Measurements from ENCODE around the gene CGA.

Gene CGA

DNA sequence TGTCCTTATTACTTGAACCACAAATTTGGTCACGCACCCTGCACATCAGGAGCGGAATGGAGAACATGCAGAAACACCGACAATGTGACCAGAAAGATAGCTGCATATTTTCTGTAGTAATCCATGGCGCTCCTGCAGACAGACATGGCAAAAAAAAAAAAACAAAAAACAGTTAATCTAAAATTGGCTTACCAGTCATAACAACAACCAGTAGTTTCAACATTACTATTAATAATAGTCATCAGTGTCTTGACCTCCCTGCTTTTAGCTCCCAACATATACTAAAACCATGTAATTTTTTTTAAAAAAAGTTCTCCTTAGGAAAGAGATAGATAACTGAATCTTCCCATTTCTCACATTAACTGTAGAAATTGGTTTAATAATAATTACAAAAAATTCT is 6.8 kb downstream of the CGA start:
- no peak for DNase-seq

DNA sequence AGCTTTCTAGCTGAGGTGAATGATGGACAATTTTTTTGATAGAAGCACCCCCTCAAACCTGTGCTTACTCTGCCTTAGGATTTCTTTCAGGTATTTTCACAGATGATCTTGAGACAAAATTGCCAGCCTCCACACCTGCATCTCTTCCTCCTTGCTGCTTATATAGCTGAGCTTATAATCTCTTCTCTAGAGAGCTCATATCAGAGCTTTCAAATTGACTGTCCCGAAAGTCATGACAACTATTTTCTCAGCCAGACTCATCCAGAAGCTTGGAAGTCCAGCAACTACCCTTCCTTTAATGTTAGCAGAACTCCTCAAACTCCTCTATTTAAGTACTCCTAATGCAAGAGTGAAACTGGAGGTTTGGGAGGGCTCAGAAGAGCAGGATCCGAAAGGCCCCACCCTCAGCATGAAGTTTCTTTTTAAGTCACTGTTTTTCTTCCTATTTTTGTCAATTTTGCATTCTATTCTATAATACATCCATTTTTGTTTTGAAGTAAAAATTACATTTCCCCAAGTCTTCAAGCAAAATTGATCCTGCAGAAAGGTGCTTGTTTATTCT is 12.7 kb downstream of the CGA start:
- DNase-seq, result no peak

DNA sequence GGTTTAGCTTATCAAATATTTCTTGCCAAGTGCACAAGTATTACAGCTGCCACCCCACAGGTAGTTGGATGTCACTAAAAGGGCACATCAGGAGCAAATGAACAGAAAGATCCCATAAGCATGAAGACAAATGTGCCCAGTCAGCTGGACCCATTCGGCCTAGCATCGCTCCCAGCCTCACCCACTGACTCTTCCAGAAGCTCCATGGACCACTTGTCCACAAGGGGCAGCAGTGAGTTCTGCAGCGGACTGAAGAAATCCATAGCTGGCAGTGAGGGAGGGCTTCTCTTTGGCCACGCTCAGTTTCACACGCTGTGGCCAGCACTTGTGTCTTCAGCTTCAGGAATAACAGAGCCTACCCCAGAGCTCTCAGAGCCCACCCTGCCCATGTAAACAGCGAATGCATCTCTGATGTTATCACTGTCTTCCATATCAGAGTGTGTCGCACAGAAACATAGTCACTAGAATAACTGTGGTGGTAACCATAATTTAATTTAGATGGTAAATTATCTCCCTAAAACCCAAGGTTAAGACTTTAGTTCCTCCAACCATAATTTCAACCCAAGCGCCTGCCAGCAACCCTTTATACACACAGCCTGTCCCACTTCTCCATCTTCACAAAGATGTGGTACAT is 15.8 kb downstream of the CGA start:
- peak; percentile 73 to 83 (median 82) for DNase-seq

DNA sequence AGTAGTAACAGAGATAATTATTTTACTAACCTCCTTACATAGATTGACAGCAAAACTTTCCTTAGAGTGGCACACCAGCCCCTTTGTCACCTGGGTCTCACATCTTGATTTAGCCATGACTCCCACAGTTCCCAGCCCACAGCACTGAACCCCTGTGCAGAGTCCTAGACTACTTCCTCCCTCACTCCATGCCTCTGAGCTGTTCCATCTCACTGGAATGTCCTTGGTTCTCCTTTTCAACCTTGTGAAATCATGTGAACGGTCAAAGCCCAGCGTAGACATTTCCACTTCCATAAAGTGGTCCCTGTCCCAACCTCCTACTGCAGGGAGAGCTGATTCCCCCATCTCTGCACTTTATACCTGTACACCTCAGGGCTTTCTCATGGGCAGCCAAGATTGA is 19.7 kb downstream of the CGA start:
- peak; percentile 40 to 55 (median 42) for DNase-seq

DNA sequence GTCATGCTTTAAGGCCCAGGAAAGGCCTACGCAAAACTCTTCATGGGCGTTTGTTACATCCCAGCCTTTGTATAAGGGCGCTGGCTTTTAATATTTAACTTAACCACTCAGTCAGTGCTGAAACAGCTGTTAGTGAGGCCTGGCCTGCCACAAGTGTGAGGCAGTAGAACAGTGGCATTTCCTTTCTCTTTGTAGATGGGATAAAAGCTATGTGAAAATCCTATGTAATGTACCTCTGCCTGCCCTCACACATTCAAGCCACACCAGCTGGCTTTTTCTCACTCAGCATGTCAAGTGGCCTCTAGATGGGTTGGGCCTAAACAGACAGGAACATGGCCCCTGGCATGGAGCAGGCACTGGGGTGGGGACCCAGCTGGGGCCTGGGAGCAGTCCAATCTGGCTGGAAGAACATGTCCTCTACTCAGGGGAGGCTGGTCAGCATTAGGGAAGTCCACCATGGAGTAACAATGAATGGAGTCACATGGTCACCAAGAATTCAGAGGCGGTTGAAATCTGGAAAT is 20.7 kb downstream of the CGA start:
- peak in 2 of 3 donors; percentile 13 to 14 for DNase-seq

DNA sequence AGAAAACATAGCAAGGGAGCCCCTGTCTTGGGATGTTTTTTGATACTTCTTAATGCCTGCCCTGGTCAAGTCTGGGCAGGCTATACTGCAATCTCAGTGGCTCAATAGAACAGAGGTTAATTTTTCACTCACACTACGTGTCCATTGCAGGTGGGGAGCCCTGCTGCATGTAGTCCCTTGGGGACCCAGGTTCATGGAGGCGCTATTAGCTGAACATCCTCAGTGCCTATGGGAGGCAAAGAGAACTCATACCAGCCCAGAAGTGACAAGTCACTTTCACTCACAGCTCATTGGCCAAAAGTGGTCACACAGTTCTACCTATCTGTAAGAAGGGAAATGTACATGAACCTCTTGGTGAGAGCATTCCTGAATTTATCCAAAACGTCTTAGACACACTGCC is 23.2 kb downstream of the CGA start:
- DNase-seq, result no peak

DNA sequence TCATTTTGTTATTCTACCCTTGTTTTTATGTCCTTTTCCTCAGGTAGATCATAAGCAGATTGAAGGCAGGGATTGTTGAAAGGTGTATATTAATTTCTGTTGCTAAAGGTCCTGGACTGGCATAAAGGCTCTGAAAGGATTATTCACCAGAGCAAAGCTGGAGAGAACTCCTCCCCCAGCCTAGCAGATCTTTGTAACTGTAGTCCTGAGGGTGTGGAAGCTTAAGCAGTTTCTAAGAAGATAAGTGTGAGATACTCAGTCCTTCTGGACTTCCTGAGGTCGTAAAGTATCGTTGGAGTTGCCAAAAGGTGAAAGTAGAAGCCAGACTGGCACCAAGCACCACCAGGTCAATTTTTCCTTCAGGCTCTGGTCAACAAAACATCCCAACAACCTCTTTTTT is 24.2 kb downstream of the CGA start:
- DNase-seq, result no peak

DNA sequence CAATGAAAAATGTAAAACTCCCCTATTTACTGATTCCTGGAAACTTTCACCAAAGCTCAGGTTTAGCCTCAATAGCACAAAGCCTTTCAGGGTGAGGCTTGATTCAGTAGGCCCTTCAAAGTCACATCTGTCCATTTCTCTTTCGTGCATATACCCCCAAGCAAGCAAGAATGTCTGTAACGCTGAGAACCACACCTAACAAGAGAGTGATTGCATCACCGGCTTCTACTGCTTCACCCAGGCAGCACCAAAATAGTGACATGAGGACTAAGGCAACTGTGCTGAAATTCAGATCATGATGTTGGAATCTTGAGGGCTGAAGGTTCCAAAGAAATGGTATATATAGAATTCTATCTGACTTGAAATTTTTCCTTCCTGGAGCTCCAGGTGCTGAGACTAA is 26.1 kb downstream of the CGA start:
- DNase-seq, result no peak

DNA sequence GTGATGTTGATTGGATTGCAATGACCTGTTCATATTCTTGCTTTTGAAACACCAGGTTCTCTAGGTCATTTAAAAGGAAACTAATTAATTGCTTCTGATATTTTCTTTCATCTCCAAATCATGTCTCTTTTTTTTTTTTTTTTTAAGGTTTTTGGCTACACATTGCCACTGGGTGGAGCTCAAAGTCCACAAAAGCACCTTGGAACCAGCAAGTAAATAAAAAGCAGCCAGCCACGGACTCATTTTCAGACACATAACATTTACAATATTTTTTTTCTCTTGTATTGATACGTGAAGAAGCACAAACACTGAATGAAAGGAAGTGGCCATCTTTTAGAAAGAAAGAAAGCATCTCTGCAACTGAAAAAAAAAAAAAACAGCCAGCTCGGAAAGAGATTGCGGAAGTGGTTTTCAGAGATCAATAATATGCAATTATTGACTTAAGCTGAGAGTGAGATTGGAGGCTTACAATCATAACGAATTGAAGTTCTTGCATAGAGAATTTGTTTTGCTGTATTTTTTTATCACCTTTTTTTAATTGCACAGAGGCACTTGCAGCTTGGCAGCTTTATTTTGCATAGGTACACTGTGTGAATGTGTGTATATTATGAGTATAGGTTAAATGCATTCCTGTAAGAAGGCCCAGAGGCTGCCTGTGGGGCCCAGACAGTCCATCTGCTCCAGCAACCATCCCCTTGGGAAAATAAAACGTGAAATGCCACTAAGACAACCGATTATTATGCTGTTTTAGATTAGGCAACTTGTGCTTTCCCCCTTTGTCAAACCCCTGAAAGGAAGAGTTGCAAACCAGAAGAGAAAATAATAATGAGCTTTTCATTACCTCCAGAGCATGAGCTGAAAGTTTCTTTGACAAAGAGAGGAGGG is 28.2 kb downstream of the CGA start:
- DNase-seq, result peak; percentile 69 to 77 (median 74)

DNA sequence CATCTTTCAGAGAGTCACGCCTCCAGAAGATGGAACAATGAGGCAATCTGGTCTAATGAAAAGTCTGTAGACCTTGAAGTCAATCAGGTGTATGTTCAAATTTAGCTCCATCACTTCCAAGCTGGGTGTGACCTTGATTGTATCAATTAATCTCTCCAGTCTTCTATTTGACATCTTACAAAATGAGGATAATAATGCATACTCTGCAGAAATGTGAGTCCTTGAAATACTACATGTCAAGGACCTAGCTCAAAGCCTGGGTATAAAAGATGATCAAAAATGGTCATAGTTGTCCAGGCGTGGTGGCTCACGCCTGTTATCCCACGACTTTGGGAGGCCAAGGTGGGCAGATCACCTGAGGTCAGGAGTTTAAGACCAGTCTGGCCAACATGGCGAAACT is 29.8 kb downstream of the CGA start:
- DNase-seq, result no peak

DNA sequence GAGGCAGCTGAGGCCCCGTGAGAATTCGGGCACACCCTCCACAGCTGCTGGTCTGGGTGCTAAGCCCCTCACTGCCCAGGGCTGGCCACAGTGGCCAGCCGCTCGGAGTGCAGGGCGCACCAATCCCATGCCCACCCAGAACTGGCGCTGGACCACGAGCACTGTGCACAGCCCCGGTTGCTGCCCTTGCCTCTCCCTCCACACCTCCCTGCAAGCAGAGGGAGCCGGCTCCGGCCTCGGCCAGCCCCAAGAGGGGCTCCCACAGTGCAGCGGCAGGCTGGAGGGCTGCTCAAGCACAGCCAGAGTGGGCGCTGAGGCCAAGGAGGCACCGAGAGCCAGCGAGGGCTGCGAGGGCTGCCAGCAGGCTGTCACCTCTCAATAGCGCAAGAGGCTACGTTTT is 35.0 kb downstream of the CGA start:
- no peak for DNase-seq

DNA sequence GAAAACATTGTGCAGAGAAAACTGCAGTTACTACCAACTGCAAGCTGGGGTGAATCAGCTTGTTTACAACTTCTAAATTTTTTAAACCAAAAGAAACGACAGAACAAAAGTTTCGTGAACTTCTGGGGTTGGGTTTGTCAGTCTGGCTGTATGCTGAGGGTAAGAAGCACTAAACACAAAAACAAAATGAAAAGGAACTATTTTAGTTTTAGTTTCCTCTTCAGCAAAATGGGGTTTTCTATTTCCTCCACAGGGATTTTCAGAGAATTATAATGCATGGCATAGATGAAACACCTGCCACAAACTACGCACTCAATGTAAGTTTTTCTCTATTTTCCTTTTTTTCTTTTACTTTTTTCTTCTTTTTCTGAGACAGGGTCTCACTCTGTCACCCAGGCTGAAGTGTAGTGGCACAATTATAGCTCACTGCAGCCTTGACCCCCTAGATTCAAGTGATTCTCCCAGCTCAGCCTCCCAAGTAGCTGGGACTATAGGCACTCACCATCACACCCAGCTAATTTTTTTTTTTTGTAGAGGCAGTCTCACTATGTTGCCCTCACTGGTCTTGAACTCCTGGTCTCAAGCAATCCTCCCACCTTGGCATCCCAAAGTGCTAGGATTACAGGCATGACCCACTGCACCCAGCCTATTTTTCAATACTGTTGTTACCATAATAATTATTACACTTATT is 40.6 kb downstream of the CGA start:
- no peak for DNase-seq

DNA sequence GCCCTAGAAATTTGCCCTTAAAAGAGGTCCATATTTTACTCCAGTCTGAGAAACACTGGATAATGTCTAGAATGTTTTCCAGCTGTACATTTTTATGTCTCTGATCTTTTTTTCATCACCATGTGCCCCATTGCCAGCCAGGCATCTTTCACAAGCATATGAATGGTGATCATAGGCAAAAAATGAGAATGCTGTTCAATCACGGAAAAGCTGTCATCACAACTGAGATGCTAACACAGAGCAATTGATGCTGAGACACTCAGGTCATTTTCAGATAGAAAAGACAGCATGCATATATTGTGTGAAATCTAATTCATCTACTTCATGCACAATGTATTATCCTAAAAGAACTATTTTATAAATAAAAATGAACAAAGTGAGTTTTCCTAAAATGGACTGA is 41.6 kb downstream of the CGA start:
- no peak for DNase-seq

DNA sequence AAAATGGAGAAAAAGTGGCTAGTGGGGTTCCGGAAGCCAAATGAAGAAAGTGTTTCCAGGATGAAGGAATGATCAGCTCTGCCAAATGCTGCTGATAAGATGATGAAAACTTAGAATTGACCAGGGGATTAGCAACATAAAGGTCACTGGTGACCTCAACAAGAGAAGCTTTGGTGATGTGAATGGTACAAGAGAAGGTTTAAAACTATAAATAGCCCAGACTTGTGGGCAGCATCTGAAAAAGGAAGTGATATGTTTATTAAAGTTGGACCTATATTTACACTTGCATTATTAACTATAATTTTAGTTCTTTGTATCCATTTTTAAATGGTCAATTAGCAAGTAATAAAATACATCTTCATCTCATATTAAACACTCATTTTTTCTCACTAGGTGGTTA is 45.1 kb downstream of the CGA start:
- no peak for DNase-seq

DNA sequence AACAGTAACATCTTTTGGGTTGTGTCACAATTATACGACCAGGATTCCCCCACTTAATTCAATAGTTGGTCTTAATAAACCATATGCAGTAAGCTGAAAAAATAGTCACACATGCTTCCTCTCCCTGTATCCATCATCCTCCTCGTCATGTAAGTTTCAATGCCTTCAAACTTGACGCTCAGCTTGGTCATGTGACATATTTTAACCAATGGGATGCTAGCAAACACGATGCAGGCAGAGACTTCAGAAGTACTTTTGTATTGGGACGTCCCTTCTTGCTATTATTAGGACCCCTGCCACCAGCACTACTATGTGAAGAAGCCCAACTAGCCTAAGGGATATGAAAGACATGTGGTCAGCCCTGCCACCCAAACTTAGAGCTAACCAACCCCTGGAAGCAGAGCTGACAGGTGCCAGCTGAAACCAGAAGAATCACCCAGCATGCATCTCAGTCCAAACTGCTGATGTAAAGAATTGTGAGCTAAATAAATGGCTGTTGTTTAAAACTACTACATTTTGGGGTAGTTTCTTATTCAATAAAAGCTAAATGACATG is 49.3 kb downstream of the CGA start:
- no peak for DNase-seq

DNA sequence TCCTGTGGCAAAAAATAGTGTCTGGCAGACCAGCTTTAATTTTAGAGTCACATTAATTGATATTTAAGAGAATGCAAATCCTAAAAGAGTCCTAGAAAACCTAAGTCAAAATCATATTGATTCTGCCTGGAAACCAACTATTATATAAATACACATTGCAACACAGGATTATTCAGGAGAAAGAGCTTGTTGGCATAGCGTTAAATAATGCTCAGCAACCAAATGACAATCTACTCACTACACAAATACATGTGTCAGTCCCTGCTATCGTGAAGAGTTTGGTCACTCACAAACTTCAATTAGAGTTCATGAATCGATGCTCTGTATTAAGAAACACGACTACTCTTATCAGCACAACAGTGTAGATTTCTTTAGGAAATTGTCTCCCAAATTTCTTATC is 54.2 kb downstream of the CGA start:
- DNase-seq, result no peak

Measured in suppressor macrophage treated with lipopolysaccharide for 1 hour (primary cell).